GM12801 (cell line): ENCODE data around the gene MPV17L2.

Experiments
- CTCF ChIP-seq: IDR thresholded peaks from one replicate; pipeline ENCODE4 v1.5.1; 2011; ENCODE audit warnings: control low read depth; ENCODE audit not compliant: insufficient read length; ENCODE audit errors: extremely low read depth

The MPV17L2 gene

GRCh38 chr19:18172331-18173053 is 20.5 kb upstream of the MPV17L2 start:
- no peak for TF ChIP-seq CTCF

- TF ChIP-seq CTCF: no peak
These were observed 19.9 kb upstream of the MPV17L2 start for GRCh38 chr19:18173054-18173571.

GRCh38 chr19:18173572-18174288 is 19.3 kb upstream of the MPV17L2 start, which contains the start of gene IFI30:
Gene IFI30, plus strand, starts transcription at chr19:18173813. Its CDS starts 29 bp downstream, at chr19:18173842.
- no peak for TF ChIP-seq CTCF

GRCh38 chr19:18174983-18175382 is 18.0 kb upstream of the MPV17L2 start:
- TF ChIP-seq CTCF: no peak

GRCh38 chr19:18176367-18177310 is 16.4 kb upstream of the MPV17L2 start:
- TF ChIP-seq CTCF: no peak

- TF ChIP-seq CTCF: no peak
These were observed 13.1 kb upstream of the MPV17L2 start for GRCh38 chr19:18179957-18180356.

GRCh38 chr19:18183529-18183928 is 9.5 kb upstream of the MPV17L2 start:
- no peak for TF ChIP-seq CTCF
